Astrocyte of the hippocampus (primary cell): Measurements from ENCODE around the gene NTHL1.

Experiments
- DNase-seq: peaks from one replicate; pipeline ENCODE4 v3.0.0; 2011; ENCODE audit warnings: low read depth, low spot score

The NTHL1 gene

DNA sequence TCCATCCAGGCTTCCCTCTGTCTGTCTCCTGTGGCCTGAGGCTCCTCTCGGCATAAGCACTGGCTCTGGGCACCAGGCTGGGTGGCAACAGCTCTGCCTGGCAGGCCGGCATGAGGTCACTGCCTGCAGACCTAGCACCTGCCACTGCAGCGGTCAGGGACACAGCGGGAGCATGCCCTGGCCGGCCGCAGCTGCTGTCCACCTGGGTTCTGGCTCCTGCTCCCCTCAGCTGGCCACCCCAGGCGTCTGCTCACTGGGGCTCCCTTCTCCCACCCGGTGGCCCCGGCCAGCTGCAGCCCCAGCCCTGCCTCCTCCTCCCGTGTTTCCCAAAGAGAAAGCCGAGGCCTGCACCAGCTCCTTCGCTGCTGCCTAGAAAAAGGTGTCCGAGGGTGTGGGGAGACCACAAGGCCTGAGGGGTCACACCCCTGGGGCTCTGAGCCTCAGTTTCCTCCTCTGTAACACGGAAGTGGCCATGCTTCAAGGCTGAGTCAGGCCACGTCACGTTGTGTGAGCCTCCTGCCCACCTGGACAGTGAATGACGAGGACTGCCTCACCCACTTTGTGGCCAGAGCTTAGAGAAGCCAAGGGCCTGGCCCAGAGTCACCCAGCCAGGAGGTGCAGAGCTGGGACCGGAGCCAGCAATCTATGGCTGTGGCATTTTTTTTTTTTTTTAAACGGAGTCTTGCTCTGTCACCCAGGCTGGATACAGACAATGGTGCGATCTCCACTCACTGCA, 6.7 kb downstream of the NTHL1 start:
- DNase-seq, result peak; percentile 59

DNA sequence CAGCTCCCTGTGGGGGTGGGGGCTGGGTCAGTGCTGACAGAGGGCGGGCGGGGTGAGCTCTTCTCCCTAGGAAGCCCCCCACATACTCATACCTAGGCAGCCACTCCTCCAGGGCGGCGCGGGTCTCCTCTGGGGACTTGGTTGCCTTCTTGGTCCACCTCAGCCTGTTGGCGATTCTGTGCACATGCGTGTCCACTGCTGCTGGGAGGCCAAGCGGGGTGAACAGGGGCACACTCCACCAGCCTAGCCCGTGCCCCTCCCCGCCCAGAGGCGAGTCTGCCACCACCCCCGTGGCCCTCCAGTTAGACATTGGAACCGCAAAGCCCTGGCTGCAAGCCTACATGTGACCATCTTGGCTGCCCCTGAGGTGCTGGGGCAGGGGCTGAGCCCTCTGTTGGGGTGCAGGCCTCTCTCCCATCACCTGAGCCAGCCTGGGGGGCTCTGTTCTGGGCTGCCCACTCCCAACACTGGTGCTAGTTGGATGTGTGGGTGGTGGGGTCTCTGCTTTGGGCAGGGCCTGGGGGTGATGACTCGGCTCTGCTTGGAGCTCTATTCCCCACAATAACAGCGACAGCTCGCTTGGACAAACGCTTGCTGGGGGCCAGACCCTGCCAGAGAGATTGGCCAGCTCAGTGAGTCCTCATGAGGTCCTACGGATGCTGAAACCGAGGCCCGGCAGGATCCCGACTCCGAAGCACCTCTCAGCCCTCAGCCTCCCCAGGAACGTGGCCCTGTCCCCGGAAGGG, 7.4 kb downstream of the NTHL1 start:
- no peak for DNase-seq

DNA sequence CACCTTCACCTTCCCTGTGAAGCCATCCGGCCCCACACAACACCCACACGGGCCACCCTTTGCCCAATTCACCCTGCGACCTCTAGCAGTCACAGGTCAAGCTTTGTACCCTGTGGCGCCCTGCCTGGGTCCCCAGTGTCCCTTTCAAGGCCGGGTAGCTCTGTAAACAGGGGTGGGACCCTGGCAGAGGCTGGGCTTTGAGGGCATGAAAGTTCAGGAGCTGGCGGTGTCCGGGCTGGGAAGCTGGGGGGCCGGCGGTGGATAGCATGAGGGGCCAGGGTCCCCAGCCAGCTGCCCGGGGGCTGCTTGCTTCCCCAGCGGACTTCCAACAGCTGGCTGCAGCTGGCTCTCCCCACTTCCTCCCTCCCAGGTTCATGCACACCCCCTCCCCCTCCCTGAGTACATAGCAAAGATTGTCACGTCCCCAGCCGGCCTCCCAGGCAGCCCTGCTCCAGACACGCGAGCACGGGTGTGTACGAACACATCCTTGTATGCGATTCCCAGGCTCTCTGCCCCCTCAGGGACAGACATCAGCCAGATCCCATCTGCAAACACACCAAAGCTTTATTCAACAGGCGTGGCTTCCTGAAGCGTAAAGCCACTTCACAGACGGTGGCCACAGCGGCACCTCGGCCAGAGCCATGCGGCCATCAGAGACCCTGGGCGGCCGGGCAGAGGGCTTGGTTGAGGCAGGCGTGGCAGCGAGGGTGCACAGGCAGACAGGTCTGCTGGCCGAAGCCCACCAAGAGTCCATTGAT, 8.2 kb downstream of the NTHL1 start:
- DNase-seq, result no peak

DNA sequence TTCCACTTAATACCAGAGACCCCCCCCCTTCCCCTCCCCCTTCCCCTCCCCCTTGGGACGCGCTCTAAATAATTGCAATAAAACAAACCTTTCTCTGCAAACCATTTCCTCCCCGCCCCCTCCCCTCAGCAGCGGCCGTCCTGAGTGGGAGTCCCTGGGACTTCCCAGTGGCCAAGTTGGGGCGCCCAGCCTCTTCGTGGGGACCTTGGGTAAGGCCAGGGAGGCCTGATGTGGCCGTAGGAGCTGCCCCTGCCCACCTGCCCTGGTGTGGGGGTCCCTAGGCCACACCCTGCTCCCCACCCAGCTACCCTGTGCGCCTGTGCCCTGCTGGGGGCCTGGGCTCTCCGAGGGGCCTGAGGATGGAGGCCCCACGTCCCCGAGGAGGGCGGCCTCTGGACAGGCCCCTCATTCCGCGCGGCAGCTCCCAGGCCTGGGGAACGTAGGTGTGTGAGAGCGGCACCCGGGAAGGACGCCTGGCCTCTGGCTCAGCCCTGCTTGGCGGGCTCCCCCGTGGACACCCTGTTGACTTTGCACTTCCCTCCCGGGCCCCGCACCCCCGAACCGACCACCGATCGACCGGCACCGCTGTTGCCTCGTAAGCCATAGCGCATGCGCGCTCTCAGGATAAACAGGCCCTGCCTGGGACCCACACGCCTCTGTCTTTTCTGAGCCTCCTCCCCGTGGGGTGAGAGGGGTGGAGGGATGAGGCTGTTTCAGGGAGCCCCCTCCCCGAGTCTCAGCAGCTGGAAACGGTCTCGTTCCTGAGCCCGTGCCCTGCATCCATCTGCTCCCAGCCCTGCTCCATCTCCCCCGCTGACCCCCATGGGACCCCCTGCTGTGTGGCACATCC, 9.0 kb downstream of the NTHL1 start:
- DNase-seq, result no peak

DNA sequence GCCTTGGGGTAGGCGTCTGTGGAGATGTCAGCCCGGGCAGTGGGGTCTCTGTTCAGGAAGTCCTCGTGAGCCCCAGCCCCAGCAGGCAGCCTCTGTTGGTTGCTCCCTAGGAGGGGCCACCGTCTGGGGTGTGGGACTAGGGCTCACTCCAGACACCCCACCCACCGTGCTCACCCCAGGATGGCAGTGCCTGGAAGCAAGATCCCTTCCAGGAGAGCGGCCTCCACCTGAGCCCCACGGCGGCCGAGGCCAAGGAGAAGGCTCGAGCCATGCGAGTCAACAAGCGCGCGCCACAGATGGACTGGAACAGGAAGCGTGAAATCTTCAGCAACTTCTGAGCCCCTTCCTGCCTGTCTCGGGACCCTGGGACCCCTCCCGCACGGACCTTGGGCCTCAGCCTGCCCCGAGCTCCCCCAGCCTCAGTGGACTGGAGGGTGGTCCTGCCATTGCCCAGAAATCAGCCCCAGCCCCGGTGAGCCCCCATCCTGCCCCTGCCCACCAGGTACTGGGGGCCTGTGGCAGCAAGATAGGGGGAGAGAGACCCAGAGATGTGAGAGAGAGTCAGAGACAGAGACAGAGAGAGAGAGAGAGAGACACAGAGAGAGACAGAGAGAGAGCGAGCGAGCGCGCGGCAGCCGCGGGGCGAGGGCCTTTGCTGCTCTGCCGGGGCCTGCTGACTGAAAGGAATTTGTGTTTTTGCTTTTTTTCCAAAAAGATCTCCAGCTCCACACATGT, 9.8 kb downstream of the NTHL1 start:
- DNase-seq, result no peak

DNA sequence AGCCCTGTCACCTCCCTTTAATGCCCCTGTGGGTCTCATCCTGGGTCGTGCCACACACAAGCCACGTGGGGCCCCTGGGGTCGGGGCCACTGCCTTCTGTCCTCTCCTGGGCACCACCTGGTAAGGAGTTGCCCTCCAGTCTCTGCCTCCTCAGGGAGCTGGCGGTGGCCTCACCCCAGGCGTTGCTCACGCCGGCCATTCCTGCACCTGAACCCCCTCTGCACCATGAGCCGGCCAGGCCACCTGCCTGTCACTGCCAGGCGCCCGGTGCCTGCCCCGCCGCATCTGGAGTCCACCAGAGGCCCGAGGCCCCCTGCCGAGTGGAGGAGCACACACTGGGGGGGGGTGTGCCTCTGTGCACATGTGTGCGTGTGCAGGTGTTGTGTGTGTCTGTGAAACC, 10.5 kb downstream of the NTHL1 start:
- no peak for DNase-seq

DNA sequence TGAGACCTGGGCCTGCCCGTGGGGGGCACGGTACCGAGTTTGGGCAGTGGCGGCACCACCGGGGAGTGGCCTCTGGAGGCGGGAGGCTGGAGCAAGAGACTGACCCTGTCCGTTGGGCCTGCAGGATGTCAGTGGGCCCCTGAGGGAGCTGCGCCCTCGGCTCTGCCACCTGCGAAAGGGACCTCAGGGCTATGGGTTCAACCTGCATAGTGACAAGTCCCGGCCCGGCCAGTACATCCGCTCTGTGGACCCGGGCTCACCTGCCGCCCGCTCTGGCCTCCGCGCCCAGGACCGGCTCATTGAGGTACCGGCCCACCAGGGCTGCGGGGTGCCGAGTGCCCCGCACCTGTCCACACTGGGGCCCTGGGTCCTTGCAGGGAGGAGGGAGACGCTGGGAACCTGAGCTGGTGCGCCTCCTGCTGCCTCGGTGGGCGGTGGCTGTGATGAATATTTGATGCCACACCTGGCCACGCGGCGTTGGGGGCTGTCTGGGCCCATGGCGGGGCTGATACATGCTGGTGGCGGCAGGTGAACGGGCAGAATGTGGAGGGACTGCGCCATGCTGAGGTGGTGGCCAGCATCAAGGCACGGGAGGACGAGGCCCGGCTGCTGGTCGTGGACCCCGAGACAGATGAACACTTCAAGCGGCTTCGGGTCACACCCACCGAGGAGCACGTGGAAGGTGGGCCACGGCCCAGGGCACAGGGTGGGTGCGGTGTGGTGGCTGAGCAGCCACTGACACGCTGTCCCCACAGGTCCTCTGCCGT, 11.3 kb downstream of the NTHL1 start:
- no peak for DNase-seq

DNA sequence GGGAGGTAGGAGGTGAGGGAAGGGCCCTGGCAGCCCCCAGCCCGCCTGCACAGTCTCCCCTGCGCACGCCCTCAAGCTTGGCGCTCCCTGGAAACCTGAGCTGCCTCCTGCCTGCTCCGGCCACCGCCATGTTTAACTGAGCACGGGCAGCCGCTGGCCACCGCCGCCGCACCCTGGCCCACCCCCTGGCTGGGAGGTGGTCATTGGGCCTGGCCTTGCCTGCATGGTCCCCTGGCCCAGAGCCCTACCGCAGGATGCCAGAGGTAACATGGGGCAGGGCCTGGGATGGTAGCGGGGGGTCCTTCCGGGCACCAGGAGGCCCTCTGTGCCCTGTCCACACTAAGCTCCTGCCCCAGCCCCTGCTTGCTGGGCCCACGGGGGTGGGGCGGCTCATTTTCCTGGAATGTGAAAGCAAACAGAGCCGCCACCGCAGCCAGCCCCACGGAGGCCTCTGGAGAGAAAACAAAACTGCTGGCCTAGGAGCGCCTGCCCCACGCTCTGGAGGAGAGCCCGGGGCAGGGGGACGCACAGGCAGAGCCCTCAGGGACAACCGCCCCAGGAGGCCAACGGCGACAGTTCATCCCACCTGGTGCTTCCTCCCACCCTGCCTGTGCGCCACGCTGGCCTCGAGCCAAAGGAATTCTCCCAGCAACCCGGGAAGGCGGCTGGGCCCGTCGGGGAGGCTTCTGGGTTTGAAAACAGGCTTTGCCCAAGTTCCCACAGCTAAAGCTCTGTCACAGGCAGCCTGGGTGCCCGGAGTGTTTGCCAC, 12.0 kb downstream of the NTHL1 start:
- peak; percentile 96 for DNase-seq

DNA sequence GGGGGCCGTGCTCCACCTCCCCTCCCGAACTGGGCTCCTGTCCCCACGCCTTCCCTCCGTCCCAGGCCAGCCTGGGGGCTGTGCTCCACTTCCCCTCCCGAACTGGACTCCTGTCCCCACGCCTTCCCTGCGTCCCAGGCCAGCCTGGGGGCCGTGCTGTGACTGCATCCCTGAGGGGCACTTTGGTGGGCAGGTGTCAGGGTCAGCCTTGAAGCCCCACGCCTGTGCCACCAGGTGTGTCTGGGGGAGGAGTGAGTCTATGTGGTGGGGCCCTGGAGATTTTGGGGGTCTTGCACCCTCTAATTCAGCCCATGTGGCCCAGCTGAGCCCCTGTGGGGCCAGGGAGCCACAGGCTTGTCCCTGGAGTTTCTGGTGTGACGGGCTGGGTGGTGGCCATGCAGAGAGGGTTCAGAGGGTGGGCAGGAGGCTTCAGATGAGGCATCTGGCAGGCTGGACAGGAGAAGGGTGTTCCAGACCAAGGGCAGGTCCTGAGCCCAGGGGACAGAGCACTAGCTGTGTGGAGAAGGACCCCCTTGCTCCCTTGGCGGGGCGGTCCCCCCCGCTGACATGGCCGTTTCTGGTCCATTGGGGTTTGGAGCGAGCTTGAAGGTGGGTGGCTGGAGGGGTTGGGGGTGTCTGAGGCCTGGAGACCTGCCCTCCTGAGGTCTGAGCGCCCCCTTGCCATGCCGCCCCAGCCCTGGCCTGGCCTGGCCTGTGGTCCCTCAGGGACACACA, 12.8 kb downstream of the NTHL1 start:
- no peak for DNase-seq

DNA sequence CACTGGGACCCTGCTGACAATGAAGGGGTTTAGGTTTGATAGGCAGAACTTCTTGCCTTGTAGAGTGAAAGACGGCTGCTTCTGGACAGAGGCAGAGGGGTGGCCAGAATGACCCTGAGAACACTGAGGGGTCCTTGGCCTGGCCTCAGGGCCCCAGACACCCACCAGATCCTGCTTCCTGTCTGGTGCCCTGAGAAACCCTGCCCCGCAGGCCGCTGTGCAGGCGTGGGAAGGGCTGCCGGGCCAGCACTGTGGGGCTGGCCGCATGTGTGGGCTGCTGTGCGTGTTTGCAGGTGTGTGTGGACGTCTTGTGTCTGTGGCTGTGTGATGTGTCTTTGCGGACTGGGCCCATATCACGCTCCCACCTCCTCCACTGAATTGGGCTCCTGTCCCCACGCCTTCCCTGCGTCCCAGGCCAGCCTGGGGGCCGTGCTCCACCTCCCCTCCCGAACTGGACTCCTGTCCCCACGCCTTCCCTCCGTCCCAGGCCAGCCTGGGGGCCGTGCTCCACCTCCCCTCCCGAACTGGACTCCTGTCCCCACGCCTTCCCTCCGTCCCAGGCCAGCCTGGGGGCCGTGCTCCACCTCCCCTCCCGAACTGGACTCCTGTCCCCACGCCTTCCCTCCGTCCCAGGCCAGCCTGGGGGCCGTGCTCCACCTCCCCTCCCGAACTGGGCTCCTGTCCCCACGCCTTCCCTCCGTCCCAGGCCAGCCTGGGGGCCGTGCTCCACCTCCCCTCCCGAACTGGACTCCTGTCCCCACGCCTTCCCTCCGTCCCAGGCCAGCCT, 13.5 kb downstream of the NTHL1 start:
- DNase-seq, result peak; percentile 55

DNA sequence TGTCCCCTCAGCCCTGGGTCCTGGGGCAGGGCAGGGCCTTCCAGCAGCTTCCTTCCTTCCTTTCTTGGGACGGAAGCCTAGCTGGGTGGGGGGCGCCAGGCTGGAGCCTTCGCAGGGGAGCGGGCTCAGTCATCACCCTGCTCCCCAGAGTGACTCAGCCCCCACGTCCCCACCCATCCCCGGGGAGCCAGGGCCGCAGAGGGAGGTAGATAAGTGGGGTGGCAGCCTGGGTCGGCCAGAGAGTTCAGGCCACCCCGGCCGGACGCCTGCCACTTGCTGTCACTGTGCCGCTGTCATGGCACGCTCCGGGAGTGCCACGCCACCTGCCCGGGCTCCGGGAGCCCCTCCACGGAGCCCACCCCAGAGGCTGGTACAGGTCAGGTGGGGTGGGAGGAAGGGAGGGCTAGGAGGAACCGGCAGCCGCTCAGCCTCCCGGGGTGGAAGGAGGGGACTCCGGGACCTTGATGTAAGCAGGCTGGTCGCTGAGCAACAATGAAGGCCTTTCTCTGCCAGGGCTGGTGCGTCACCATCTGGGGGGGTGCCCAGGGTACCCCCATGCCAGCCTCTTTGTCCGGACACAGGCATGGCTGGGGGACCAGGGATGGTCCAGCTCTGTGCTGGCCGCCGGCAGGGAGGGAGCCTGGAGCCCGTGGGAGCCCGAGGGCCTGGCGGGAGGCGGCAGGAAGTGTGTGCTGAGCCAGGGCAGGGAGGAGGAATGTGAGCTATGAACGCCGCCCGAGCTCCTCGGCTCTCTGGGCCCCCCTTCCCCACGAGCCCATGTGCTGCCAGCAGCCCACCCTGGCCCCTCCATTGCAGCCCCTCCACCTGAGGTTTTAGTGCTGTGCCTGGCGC, 14.4 kb downstream of the NTHL1 start:
- DNase-seq, result peak; percentile 88

DNA sequence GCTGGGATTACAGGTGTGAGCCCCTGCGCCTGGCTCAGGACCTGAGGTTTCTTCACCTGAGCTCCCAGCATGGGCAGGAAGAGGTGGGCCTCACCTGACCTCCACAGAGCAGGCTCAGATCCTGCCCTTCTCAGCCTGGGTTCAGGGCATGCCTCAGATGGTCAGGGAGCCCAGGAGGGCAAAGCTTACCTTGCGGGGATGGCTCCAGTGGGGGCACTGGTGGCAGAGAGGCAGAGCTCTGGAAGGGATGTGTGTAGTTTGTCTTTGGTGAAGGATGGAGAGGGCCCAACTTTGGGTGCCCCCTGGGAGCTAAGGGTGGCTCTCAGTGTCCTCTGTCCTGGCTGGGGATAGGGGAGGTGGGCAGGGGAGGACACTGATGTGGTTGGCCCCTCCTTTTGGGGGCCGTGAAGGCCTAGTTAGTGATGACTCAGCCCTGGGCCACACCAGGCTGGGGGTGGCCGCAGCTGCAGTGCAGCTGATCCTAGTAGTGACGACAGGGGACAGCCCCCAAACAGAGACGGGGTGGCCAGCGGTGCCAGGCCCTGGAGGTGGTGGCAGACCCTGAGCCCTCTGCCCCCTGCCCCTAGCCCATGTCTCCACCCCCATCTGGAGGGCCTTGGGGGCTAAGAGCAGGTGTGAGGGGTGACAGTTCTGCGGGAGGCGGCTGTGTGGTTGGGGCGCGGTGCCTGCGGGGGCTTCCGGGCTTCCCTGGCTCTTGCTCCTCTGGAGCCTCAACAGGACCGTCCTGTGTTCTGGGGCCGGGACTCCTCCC, 15.2 kb downstream of the NTHL1 start:
- DNase-seq, result peak; percentile 48

DNA sequence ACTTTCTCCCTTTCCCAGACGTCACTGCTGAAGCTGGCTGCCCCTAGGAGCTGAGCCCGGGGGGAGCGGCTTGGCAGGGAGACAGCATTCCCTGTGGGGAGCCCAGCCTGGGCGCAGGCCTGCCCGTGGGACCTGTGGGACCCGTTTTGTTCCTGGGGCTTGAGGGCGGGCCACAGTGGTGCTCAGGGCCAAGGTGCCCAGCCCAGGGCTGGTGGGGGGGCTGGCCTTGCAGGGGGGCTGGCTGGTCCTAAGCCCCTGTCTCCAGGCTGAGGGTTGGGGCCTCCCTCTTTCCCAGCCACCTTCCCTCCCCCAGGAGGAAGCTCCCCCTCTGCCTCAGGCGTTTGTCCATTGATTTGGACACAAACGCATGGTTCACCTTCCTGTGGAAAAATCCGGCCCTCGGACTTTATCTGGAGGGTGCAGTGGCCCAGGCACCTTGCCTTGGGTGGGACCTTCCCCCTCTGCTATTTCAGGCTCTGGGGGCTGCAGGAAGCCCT, 16.5 kb downstream of the NTHL1 start:
- no peak for DNase-seq

DNA sequence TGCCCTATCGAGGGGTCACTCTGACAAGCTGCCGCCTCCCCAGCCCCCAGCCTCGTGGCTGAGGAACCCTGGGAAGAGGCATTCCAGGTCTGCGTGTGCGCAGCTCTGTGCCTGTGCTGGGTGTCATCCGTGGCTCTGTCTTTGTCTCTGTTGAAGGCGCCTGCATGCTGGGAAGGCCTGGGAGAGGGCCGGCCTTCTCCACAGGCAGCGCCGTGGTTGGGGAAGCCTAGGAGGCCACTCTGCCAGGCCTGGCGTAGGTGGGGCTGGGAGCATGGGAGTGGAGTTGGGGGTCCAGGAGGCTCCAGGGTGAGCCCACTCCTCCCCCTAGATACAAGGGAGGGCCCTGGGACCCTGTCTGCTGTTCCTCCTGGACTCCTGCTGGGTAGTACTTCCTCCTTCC, 17.6 kb downstream of the NTHL1 start:
- DNase-seq, result no peak

DNA sequence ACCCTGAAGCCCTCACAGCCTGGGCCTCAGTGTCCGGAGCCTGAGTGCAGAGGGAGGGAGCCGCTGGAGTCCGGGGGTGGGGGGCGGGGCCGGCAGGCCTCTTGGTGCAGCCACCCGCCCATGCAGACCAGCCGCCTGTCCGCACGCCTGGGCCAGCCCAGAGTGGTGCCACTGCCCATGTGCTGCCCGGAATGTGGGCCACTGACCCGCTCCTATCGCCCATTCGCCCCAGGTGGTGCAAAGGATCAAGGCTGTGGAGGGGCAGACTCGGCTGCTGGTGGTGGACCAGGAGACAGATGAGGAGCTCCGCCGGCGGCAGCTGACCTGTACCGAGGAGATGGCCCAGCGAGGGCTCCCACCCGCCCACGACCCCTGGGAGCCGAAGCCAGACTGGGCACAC, 18.3 kb downstream of the NTHL1 start:
- no peak for DNase-seq

DNA sequence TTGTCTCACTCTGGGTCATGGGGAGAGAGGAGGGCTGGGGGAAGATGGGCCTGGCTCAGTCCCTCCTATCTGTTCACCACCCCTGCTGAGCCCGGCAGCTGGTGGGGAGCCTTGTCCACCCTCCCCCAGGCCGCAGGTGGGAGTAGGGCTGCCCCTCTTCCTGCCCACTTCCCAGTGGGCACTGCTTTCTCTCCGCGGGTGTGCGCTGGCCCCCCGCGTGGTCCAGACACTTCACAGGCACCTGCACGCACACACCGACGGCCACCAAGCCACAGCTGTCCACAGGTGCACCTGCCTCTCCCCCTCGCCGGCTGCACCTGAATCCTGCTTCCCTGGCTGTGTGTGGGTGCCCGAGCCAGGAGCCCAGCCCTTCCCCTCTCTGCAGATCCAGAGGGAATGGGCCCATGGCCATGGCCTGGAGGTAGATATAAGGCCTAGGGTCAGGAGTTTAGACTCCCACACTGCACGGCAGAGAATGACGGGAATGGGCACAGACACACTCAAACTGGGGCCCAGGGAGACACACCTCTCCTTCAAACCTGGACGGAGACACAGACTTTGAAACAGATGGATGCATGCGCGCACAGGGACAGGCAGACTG, 18.9 kb downstream of the NTHL1 start:
- no peak for DNase-seq
